Measurements from ENCODE around the gene L3MBTL1.

Gene L3MBTL1

GRCh38 chr20:43508106-43508505 is 609 bp downstream of the L3MBTL1 start:
- DNase-seq (ENCODE audit: low read depth): no peak
- TF ChIP-seq CTCF (conservative IDR thresholded peaks at IDR 0.05; ENCODE audit: low read length): no peak
- H3K4me3 ChIP-seq (ENCODE audit: low read length): peak overlapping the region; percentile 58

GRCh38 chr20:43508604-43509040 is 1.1 kb downstream of the L3MBTL1 start:
- no peak for DNase-seq (ENCODE audit: low read depth)
- no peak for TF ChIP-seq CTCF (conservative IDR thresholded peaks at IDR 0.05; ENCODE audit: low read length)
- no peak overlapping the region for H3K4me3 ChIP-seq (ENCODE audit: low read length)

GRCh38 chr20:43511879-43512278 is 4.4 kb downstream of the L3MBTL1 start:
- no peak for DNase-seq (ENCODE audit: low read depth)
- H3K4me3 ChIP-seq (ENCODE audit: low read length): no peak overlapping the region
- no peak for TF ChIP-seq CTCF (conservative IDR thresholded peaks at IDR 0.05; ENCODE audit: low read length)

- no peak for DNase-seq (ENCODE audit: low read depth)
- H3K4me3 ChIP-seq (ENCODE audit: low read length): peak overlapping the region; percentile 69
- TF ChIP-seq CTCF (conservative IDR thresholded peaks at IDR 0.05; ENCODE audit: low read length): no peak
These were observed 6.0 kb downstream of the L3MBTL1 start for GRCh38 chr20:43513372-43513930.

- DNase-seq (ENCODE audit: low read depth): peak; percentile 98
- peak overlapping the region; percentile 69 for H3K4me3 ChIP-seq (ENCODE audit: low read length)
- peak; percentile 29 for TF ChIP-seq CTCF (conservative IDR thresholded peaks at IDR 0.05; ENCODE audit: low read length)
These were observed 6.6 kb downstream of the L3MBTL1 start for GRCh38 chr20:43513931-43514647.

- peak; percentile 4 for DNase-seq (ENCODE audit: low read depth)
- peak overlapping the region; percentile 69 for H3K4me3 ChIP-seq (ENCODE audit: low read length)
- TF ChIP-seq CTCF (conservative IDR thresholded peaks at IDR 0.05; ENCODE audit: low read length): no peak
These were observed 7.1 kb downstream of the L3MBTL1 start for GRCh38 chr20:43514648-43514999.

GRCh38 chr20:43515628-43516027 is 8.1 kb downstream of the L3MBTL1 start:
- DNase-seq (ENCODE audit: low read depth): no peak
- TF ChIP-seq CTCF (conservative IDR thresholded peaks at IDR 0.05; ENCODE audit: low read length): no peak
- H3K4me3 ChIP-seq (ENCODE audit: low read length): no peak overlapping the region
